22Rv1 (cell line): ENCODE measurements around the gene RASGEF1B.

Experiments
- H3K27ac ChIP-seq: fragments of 450-650 bp; 2 replicates; pipeline ENCODE4 v1.5.1; 2017
- CTCF ChIP-seq: fragments of 450-650 bp; IDR thresholded peaks from 2 replicates; pipeline ENCODE4 v1.5.1; 2017; ENCODE audit warnings: mild to moderate bottlenecking
- ZFX ChIP-seq: fragments of 450-650 bp; IDR thresholded peaks from 2 replicates; pipeline ENCODE4 v1.6.1; 2017; ENCODE audit warnings: antibody characterized with exemption, borderline replicate concordance

Gene RASGEF1B

GRCh38 chr4:81428002-81428401 is 43.7 kb downstream of the RASGEF1B start:
- no peak overlapping the region for H3K27ac ChIP-seq
- TF ChIP-seq CTCF (no peak), ZFX (no peak)

- TF ChIP-seq ZFX: no peak
- TF ChIP-seq CTCF: no peak
- no peak overlapping the region for H3K27ac ChIP-seq
Measured at GRCh38 chr4:81427344-81427821, 44.3 kb downstream of the RASGEF1B start.

- no peak overlapping the region for H3K27ac ChIP-seq
Measured at GRCh38 chr4:81426770-81427289, 44.9 kb downstream of the RASGEF1B start.

GRCh38 chr4:81424816-81425755 is 46.6 kb downstream of the RASGEF1B start:
- no peak for TF ChIP-seq ZFX
- no peak for TF ChIP-seq CTCF
- no peak overlapping the region for H3K27ac ChIP-seq

More at GRCh38 chr4:81426770-81427289, 44.9 kb downstream of the RASGEF1B start:
- no peak for TF ChIP-seq CTCF
- no peak for TF ChIP-seq ZFX

GRCh38 chr4:81424336-81424735 is 47.4 kb downstream of the RASGEF1B start:
- no peak overlapping the region for H3K27ac ChIP-seq
- no peak for TF ChIP-seq ZFX
- no peak for TF ChIP-seq CTCF

GRCh38 chr4:81422595-81422994 is 49.1 kb downstream of the RASGEF1B start:
- no peak for TF ChIP-seq CTCF
- no peak for TF ChIP-seq ZFX
- H3K27ac ChIP-seq: no peak overlapping the region
